Measurements from ENCODE around the gene HYAL1. TPM values are rescaled to one million over a fixed set of nuclear protein-coding genes. Genes with fewer than 3 reads are reported as not detected.

Gene HYAL1
- total and polyA plus RNA-seq, 8 donors: 2.1 to 41.3 (median 2.9) TPM

- H3K4me1 ChIP-seq: peaks cover 39 to 84% of the 10 kb centered on the region in 2 donors
- intact Hi-C loops (cut with DNase I): no loop called here
- peak overlapping the region; percentile 90 to 93 for H3K27ac ChIP-seq
- no peak for TF ChIP-seq CTCF (IDR thresholded peaks at IDR 0.05)
- H3K27me3 ChIP-seq: no peaks in the 10 kb centered on the region
- ATAC-seq (no peak), DNase-seq (peak in 1 of 4 donors; percentile 58)
- H3K36me3 ChIP-seq: peaks cover 0 to 36% of the 10 kb centered on the region in 2 donors
- H3K4me3 ChIP-seq: peak overlapping the region in 1 of 2 donors; percentile 91
- H3K9me3 ChIP-seq: no peaks in the 10 kb centered on the region
Observed at GRCh38 chr3:50323092-50323600, 19.8 kb upstream of the HYAL1 start.

- H3K27ac ChIP-seq: peak within 1 kb of the TSS; percentile 90 to 93
- H3K4me3 ChIP-seq: peak within 1 kb of the TSS; percentile 76 to 91
- ATAC-seq (peak; percentile 2), DNase-seq (peak in 2 of 4 donors; percentile 56 to 67)
- peaks cover 0 to 42% of the 10 kb centered on the region in 2 donors for H3K36me3 ChIP-seq
- H3K4me1 ChIP-seq: peaks cover 44 to 89% of the 10 kb centered on the region in 2 donors
- H3K9me3 ChIP-seq: no peaks in the 10 kb centered on the region
- H3K27me3 ChIP-seq: no peaks in the 10 kb centered on the region
- TF ChIP-seq CTCF (IDR thresholded peaks at IDR 0.05): no peak
- intact Hi-C loops (cut with DNase I): no loop called here
Observed at GRCh38 chr3:50322386-50323091, 19.2 kb upstream of the HYAL1 start, which contains the start of gene HYAL2. HYAL2 (minus strand) TSS chr3:50322745; CDS start chr3:50320489, 2,256 bp downstream.

GRCh38 chr3:50322115-50322385 is 18.7 kb upstream of the HYAL1 start:
- intact Hi-C loops (cut with DNase I): no loop called here
- Histone ChIP-seq H3K4me3 (peak overlapping the region; percentile 76 to 91), H3K27ac (peak overlapping the region; percentile 90 to 93), H3K4me1 (peaks cover 44 to 89% of the 10 kb centered on the region in 2 donors), H3K36me3 (peaks cover 0 to 47% of the 10 kb centered on the region in 2 donors), H3K27me3 (no peaks in the 10 kb centered on the region), H3K9me3 (no peaks in the 10 kb centered on the region)
- no peak for TF ChIP-seq CTCF (IDR thresholded peaks at IDR 0.05)
- no peak for DNase-seq
- ATAC-seq: no peak

- peak in 1 of 2 donors; percentile 63 for TF ChIP-seq CTCF (IDR thresholded peaks at IDR 0.05)
- Histone ChIP-seq H3K36me3 (peaks cover 0 to 52% of the 10 kb centered on the region in 2 donors), H3K27ac (peak overlapping the region; percentile 90 to 93), H3K4me1 (peaks cover 45 to 89% of the 10 kb centered on the region in 2 donors), H3K4me3 (peak overlapping the region; percentile 76 to 91), H3K27me3 (no peaks in the 10 kb centered on the region), H3K9me3 (no peaks in the 10 kb centered on the region)
- DNase-seq (peak; percentile 89 to 96 (median 92)), ATAC-seq (peak; percentile 73)
- intact Hi-C loops (cut with DNase I): no loop called here
Observed at GRCh38 chr3:50321336-50322114, 18.2 kb upstream of the HYAL1 start.

GRCh38 chr3:50320853-50321335 is 17.5 kb upstream of the HYAL1 start:
- Histone ChIP-seq H3K4me1 (peaks cover 45 to 90% of the 10 kb centered on the region in 2 donors), H3K4me3 (peak overlapping the region; percentile 76 to 91), H3K36me3 (peaks cover 0 to 50% of the 10 kb centered on the region in 2 donors), H3K27me3 (no peaks in the 10 kb centered on the region), H3K9me3 (no peaks in the 10 kb centered on the region), H3K27ac (peak overlapping the region; percentile 90 to 93)
- intact Hi-C loops (cut with DNase I): no loop called here
- ATAC-seq (peak; percentile 60), DNase-seq (peak in 3 of 4 donors; percentile 84 to 94 (median 89))
- no peak for TF ChIP-seq CTCF (IDR thresholded peaks at IDR 0.05)

Data from left lung (tissue), 10 donors.